Measurements from ENCODE around the gene TTYH3.

GRCh38 chr7:2692543-2692942, 60.8 kb downstream of the TTYH3 start:
- TF ChIP-seq CTCF (IDR thresholded peaks at IDR 0.05) (no peak), POLR2A (IDR thresholded peaks at IDR 0.05) (no peak), EP300 (IDR thresholded peaks at IDR 0.05) (no peak)

All from suprapubic skin (tissue), 3 donors.